Dermis blood vessel endothelial cell (primary cell): ENCODE measurements around the gene NLGN1. TPM values are rescaled to one million over a fixed set of nuclear protein-coding genes. Genes with fewer than 3 reads are reported as not detected.

ENCODE experiments used
- DNase-seq: peaks from one replicate; pipeline ENCODE4 v3.0.0; 2010
- total RNA-seq: library from RNA; depleted of rRNA; stranded (reverse); fragments of >200 nt; gene quantifications from 2 replicates; pipeline ENCODE4 v1.2.3, GENCODE V29; 2014

NLGN1 gene
- total RNA-seq, 1 donor from 2014 or later, result 1.4 TPM

GRCh38 chr3:174102274-174102673, 704.7 kb downstream of the NLGN1 start:
- no peak for DNase-seq

- no peak for DNase-seq
Measured at GRCh38 chr3:174102866-174103265, 705.3 kb downstream of the NLGN1 start.

- no peak for DNase-seq
Measured at GRCh38 chr3:174110761-174111160, 713.2 kb downstream of the NLGN1 start.

- DNase-seq, result no peak
Measured at GRCh38 chr3:174111776-174112175, 714.2 kb downstream of the NLGN1 start.

GRCh38 chr3:174116421-174116820, 718.9 kb downstream of the NLGN1 start:
- no peak for DNase-seq

GRCh38 chr3:174120997-174121396, 723.5 kb downstream of the NLGN1 start:
- DNase-seq, result no peak

- DNase-seq, result no peak
Measured at GRCh38 chr3:174122411-174122810, 724.9 kb downstream of the NLGN1 start.

- peak; percentile 15 for DNase-seq
Measured at GRCh38 chr3:174125267-174125824, 727.8 kb downstream of the NLGN1 start.

GRCh38 chr3:174126990-174127758, 729.6 kb downstream of the NLGN1 start:
- no peak for DNase-seq

- DNase-seq, result no peak
Measured at GRCh38 chr3:174132006-174132405, 734.5 kb downstream of the NLGN1 start.

- no peak for DNase-seq
Measured at GRCh38 chr3:174132421-174133042, 735.0 kb downstream of the NLGN1 start.

GRCh38 chr3:174146008-174146407, 748.5 kb downstream of the NLGN1 start:
- no peak for DNase-seq

- DNase-seq, result no peak
Measured at GRCh38 chr3:174147798-174148197, 750.3 kb downstream of the NLGN1 start.

- no peak for DNase-seq
Measured at GRCh38 chr3:174153871-174154270, 756.3 kb downstream of the NLGN1 start.

GRCh38 chr3:174156200-174156599, 758.7 kb downstream of the NLGN1 start:
- peak; percentile 0 for DNase-seq

GRCh38 chr3:174158674-174159073, 761.1 kb downstream of the NLGN1 start:
- DNase-seq, result no peak

- DNase-seq, result no peak
Measured at GRCh38 chr3:174159604-174160003, 762.1 kb downstream of the NLGN1 start.

GRCh38 chr3:174162550-174162949, 765.0 kb downstream of the NLGN1 start:
- DNase-seq, result no peak

- no peak for DNase-seq
Measured at GRCh38 chr3:174168026-174168425, 770.5 kb downstream of the NLGN1 start.

- no peak for DNase-seq
Measured at GRCh38 chr3:174168538-174169254, 771.2 kb downstream of the NLGN1 start.

- DNase-seq, result no peak
Measured at GRCh38 chr3:174169736-174170135, 772.2 kb downstream of the NLGN1 start.

GRCh38 chr3:174170248-174170647, 772.7 kb downstream of the NLGN1 start:
- DNase-seq, result no peak

- no peak for DNase-seq
Measured at GRCh38 chr3:174186377-174186989, 788.9 kb downstream of the NLGN1 start.
